ENCODE results near the gene IER5L.

DNA sequence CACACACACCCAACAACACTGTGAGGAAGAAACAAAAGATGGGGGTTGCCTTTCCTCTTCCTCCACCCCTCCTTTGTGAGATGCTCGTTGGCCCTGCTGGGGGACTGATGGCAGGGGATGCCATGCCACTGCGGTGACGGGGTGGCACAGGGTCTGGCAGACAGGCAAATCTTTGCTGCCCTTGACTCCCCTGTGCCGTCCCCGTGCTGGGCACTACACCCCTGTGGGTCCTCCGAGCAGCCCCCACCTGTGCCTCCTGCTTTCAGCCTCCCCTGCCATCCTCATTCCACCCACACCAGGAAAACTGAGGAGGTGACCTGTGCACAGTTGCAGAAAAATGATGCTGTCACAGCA is 40.2 kb upstream of the IER5L start:
- TF ChIP-seq, protein P1, sequence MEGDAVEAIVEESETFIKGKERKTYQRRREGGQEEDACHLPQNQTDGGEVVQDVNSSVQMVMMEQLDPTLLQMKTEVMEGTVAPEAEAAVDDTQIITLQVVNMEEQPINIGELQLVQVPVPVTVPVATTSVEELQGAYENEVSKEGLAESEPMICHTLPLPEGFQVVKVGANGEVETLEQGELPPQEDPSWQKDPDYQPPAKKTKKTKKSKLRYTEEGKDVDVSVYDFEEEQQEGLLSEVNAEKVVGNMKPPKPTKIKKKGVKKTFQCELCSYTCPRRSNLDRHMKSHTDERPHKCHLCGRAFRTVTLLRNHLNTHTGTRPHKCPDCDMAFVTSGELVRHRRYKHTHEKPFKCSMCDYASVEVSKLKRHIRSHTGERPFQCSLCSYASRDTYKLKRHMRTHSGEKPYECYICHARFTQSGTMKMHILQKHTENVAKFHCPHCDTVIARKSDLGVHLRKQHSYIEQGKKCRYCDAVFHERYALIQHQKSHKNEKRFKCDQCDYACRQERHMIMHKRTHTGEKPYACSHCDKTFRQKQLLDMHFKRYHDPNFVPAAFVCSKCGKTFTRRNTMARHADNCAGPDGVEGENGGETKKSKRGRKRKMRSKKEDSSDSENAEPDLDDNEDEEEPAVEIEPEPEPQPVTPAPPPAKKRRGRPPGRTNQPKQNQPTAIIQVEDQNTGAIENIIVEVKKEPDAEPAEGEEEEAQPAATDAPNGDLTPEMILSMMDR (IDR thresholded peaks at IDR 0.05) = no peak
- no peak for TF ChIP-seq POLR2A (IDR thresholded peaks at IDR 0.05)
